ENCODE results near the gene LAMA3.

DNA sequence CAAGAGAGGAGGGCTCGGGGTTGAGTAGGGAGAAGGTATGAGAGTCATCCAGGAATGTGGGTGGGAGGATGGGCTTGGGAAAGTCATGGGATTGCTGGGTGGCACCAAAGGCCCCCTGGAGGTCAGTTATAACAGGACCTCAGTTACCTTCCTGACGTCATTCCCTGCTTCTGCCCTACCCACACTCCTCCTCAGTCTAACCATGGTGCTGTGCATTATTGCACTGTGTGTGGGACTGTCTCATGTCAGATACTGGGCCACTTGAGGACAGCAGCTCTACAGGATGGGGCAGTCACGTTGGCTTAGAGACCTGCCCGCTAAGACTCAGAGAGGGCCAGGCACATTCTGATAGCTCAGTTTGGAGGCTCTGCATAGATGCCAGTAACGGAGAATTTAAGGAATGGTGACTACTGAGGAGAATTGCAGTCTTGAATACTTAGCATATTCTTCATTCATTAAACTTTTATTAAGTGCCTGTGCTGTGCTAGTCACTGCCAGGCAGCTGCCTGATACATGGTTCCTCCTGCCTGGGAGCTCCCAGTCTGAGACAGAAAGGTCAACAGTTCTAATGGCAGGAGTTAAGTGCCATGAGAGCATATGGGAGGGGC, 90.5 kb downstream of the LAMA3 start:
- TF ChIP-seq POLR2A (IDR thresholded peaks at IDR 0.05; ENCODE audit: low read depth, low read length) (no peak), GATA2 (IDR thresholded peaks at IDR 0.05; ENCODE audit: insufficient read depth, insufficient read length, low read depth, low read length) (no peak), POLR2AphosphoS5 (IDR thresholded peaks at IDR 0.05; ENCODE audit: insufficient read depth, low read depth, low read length) (no peak)
- TF ChIP-seq, protein P1, sequence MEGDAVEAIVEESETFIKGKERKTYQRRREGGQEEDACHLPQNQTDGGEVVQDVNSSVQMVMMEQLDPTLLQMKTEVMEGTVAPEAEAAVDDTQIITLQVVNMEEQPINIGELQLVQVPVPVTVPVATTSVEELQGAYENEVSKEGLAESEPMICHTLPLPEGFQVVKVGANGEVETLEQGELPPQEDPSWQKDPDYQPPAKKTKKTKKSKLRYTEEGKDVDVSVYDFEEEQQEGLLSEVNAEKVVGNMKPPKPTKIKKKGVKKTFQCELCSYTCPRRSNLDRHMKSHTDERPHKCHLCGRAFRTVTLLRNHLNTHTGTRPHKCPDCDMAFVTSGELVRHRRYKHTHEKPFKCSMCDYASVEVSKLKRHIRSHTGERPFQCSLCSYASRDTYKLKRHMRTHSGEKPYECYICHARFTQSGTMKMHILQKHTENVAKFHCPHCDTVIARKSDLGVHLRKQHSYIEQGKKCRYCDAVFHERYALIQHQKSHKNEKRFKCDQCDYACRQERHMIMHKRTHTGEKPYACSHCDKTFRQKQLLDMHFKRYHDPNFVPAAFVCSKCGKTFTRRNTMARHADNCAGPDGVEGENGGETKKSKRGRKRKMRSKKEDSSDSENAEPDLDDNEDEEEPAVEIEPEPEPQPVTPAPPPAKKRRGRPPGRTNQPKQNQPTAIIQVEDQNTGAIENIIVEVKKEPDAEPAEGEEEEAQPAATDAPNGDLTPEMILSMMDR (IDR thresholded peaks at IDR 0.05; ENCODE audit: extremely low read depth in 1 of 2, insufficient read depth in 1 of 2, low read depth in 1 of 2, low read length in 2 of 2): no peak

All from endothelial cell of umbilical vein (primary cell).